H9 (cell line): Measurements from ENCODE around the gene DACT2. TPM values are rescaled to one million over a fixed set of nuclear protein-coding genes. Genes with fewer than 3 reads are reported as not detected.

Experiments
- DNase-seq: peaks from one replicate; pipeline ENCODE4 v3.0.0-alpha.2; 2017
- H2AFZ ChIP-seq: one replicate; pipeline ENCODE4 v1.6.1; 2013; ENCODE audit warnings: mild to moderate bottlenecking, low read length, control low read depth, moderate library complexity
- H2AK5ac ChIP-seq: 2 replicates; pipeline ENCODE4 v1.6.1; 2013; ENCODE audit warnings: low read length, control low read depth, mixed read lengths; ENCODE audit not compliant: insufficient read length
- H2BK120ac ChIP-seq: one replicate; pipeline ENCODE4 v1.6.1; 2013; ENCODE audit warnings: low read depth, mild to moderate bottlenecking, low read length, control low read depth, inconsistent platforms; ENCODE audit not compliant: poor library complexity, severe bottlenecking
- H2BK12ac ChIP-seq: 2 replicates; pipeline ENCODE4 v1.6.1; 2013; ENCODE audit warnings: low read length, control low read depth, mixed read lengths, low read depth; ENCODE audit not compliant: insufficient read length
- H2BK15ac ChIP-seq: 2 replicates; pipeline ENCODE4 v1.6.1; 2013; ENCODE audit warnings: low read depth, low read length, control low read depth
- H2BK20ac ChIP-seq: one replicate; pipeline ENCODE4 v1.6.1; 2013; ENCODE audit warnings: low read depth, mild to moderate bottlenecking, low read length, control low read depth, inconsistent platforms; ENCODE audit not compliant: poor library complexity, severe bottlenecking
- H2BK5ac ChIP-seq: 2 replicates; pipeline ENCODE4 v1.6.1; 2013; ENCODE audit warnings: low read length, control low read depth, mixed read lengths; ENCODE audit not compliant: insufficient read length
- H3K14ac ChIP-seq: 2 replicates; pipeline ENCODE4 v1.6.1; 2013; ENCODE audit warnings: low read length, control low read depth; ENCODE audit not compliant: insufficient read depth
- H3K18ac ChIP-seq: 2 replicates; pipeline ENCODE4 v1.6.1; 2013; ENCODE audit warnings: low read depth, mild to moderate bottlenecking, mixed read lengths, low read length, control low read depth; ENCODE audit not compliant: insufficient read length
- H3K23ac ChIP-seq: 2 replicates; pipeline ENCODE4 v1.6.1; 2013; ENCODE audit warnings: low read length, control low read depth, mixed read lengths, low read depth; ENCODE audit not compliant: insufficient read length
- H3K23me2 ChIP-seq: 2 replicates; pipeline ENCODE4 v1.6.1; 2013; ENCODE audit warnings: low read depth, mild to moderate bottlenecking, mixed read lengths, low read length, control low read depth; ENCODE audit not compliant: insufficient read length, poor library complexity, severe bottlenecking
- H3K27ac ChIP-seq: 2 replicates; pipeline ENCODE4 v1.5.1; 2013; ENCODE audit warnings: low read length, control low read depth, mixed read lengths, low read depth; ENCODE audit not compliant: insufficient read length
- H3K27me3 ChIP-seq: 2 replicates; pipeline ENCODE4 v1.6.1; 2013; ENCODE audit warnings: low read length, control low read depth, inconsistent platforms; ENCODE audit not compliant: insufficient read depth
- H3K4ac ChIP-seq: 2 replicates; pipeline ENCODE4 v1.6.1; 2013; ENCODE audit warnings: low read depth, mild to moderate bottlenecking, control low read depth, inconsistent platforms, low read length, moderate library complexity
- H3K4me1 ChIP-seq: 2 replicates; pipeline ENCODE4 v1.6.1; 2013; ENCODE audit warnings: low read length, control low read depth, inconsistent platforms; ENCODE audit not compliant: insufficient read depth
- H3K4me2 ChIP-seq: 2 replicates; pipeline ENCODE4 v1.6.1; 2013; ENCODE audit warnings: low read length, control low read depth, mixed read lengths; ENCODE audit not compliant: insufficient read length, insufficient read depth
- H3K56ac ChIP-seq: 2 replicates; pipeline ENCODE4 v1.6.1; 2013; ENCODE audit warnings: low read depth, mild to moderate bottlenecking, mixed read lengths, low read length, control low read depth; ENCODE audit not compliant: insufficient read length
- H3K79me1 ChIP-seq: 2 replicates; pipeline ENCODE4 v1.6.1; 2013; ENCODE audit warnings: low read depth, mild to moderate bottlenecking, moderate library complexity, low read length, control low read depth, inconsistent platforms; ENCODE audit not compliant: insufficient read depth, poor library complexity, severe bottlenecking
- H3K79me2 ChIP-seq: 2 replicates; pipeline ENCODE4 v1.6.1; 2013; ENCODE audit warnings: low read length, control low read depth, inconsistent platforms; ENCODE audit not compliant: insufficient read depth
- H3K9ac ChIP-seq: 2 replicates; pipeline ENCODE4 v1.6.1; 2013; ENCODE audit warnings: low read length, control low read depth, mixed read lengths; ENCODE audit not compliant: insufficient read length; ENCODE audit errors: extremely low read depth
- H3K9me3 ChIP-seq: one replicate; pipeline ENCODE4 v1.6.1; 2013; ENCODE audit warnings: low read depth, low read length, inconsistent platforms; ENCODE audit not compliant: control insufficient read depth
- H3T11ph ChIP-seq: one replicate; pipeline ENCODE4 v1.6.1; 2013; ENCODE audit warnings: mild to moderate bottlenecking, low read length, control low read depth, inconsistent platforms
- H4K20me1 ChIP-seq: one replicate; pipeline ENCODE4 v1.6.1; 2013; ENCODE audit not compliant: control insufficient read depth, insufficient read length, insufficient read depth
- H4K5ac ChIP-seq: 2 replicates; pipeline ENCODE4 v1.6.1; 2013; ENCODE audit warnings: low read depth, mild to moderate bottlenecking, mixed read lengths, low read length, control low read depth; ENCODE audit not compliant: insufficient read length
- H4K8ac ChIP-seq: replicated peaks from 2 replicates; pipeline ENCODE4 v1.6.1; 2013; ENCODE audit warnings: low read length, control low read depth, mixed read lengths, low read depth; ENCODE audit not compliant: insufficient read length
- H4K91ac ChIP-seq: 2 replicates; pipeline ENCODE4 v1.6.1; 2013; ENCODE audit warnings: low read depth, mild to moderate bottlenecking, moderate library complexity, mixed read lengths, low read length, control low read depth; ENCODE audit not compliant: insufficient read length
- H3K27ac Mint-ChIP-seq, 3 experiments: 2 replicates in 2 of 3; 3 replicates in 1 of 3; pipeline ENCODE4 v1.8.0; 2020 to 2021; ENCODE audit warnings: mixed read lengths in 3 of 3, mild to moderate bottlenecking in 1 of 3, moderate library complexity in 1 of 3
- H3K27me3 Mint-ChIP-seq: 2 replicates; pipeline ENCODE4 v1.8.0; 2021; ENCODE audit warnings: low read depth, mild to moderate bottlenecking, moderate library complexity, mixed read lengths
- H3K36me3 Mint-ChIP-seq, 3 experiments: 2 replicates in 2 of 3; 3 replicates in 1 of 3; pipeline ENCODE4 v1.8.0; 2020 to 2021; ENCODE audit warnings: low read depth in 3 of 3, mixed read lengths in 3 of 3; ENCODE audit not compliant: insufficient read depth in 1 of 3
- H3K4me1 Mint-ChIP-seq, 2 experiments: 2 replicates each; pipeline ENCODE4 v1.8.0; 2020; ENCODE audit warnings: mixed read lengths in 2 of 2
- H3K4me3 Mint-ChIP-seq, 2 experiments: 2 replicates in 1 of 2; 3 replicates in 1 of 2; pipeline ENCODE4 v1.8.0; 2020 to 2021; ENCODE audit warnings: mild to moderate bottlenecking in 2 of 2, mixed read lengths in 2 of 2, moderate library complexity in 1 of 2
- H3K9me3 Mint-ChIP-seq, 2 experiments: 2 replicates in 1 of 2; 3 replicates in 1 of 2; pipeline ENCODE4 v1.8.0; 2020; ENCODE audit warnings: mild to moderate bottlenecking in 2 of 2, mixed read lengths in 2 of 2, moderate library complexity in 1 of 2
- CTCF ChIP-seq: fragments of 200-600 bp; sonication (generic); conservative IDR thresholded peaks from 3 replicates; pipeline ENCODE4 v1.8.0; 2021; ENCODE audit warnings: antibody characterized with exemption, mild to moderate bottlenecking
- WGBS: extraction: QIAGEN DNeasy Blood & Tissue Kit; methylation state at CpG from one replicate; pipeline ENCODE4 v1.1.7; 2013; ENCODE audit warnings: missing lambda C conversion rate, low lambda C conversion rate, mixed read lengths; ENCODE audit not compliant: insufficient read length; ENCODE audit errors: extremely low coverage; 5-methylcytosine and 5-hydroxymethylcytosine counted together
- total RNA-seq: library from RNA; stranded (reverse); gene quantifications from 2 replicates; pipeline ENCODE4 v1.2.1, GENCODE V29; 2021

The DACT2 gene
- total RNA-seq, 1 experiment from 2014 or later, result 1.8 TPM

- Histone ChIP-seq H2BK120ac (no peak overlapping the region), H2AK5ac (no peak overlapping the region), H3K9me3 (no peaks in the 10 kb centered on the region), H4K5ac (no peak overlapping the region), H4K20me1 (no peaks in the 10 kb centered on the region), H2AFZ (no peak overlapping the region), H3K27ac (no peak overlapping the region), H3K79me2 (no peaks in the 10 kb centered on the region), H3K56ac (no peak overlapping the region), H3K14ac (no peak overlapping the region), H2BK20ac (no peak overlapping the region), H3K4me1 (no peaks in the 10 kb centered on the region), H3K4ac (no peak overlapping the region), H3K23ac (no peak overlapping the region), H3K18ac (no peak overlapping the region), H3K9ac (no peak overlapping the region), H2BK12ac (no peak overlapping the region), H3T11ph (no peak overlapping the region), H3K79me1 (no peaks in the 10 kb centered on the region), H2BK15ac (no peak overlapping the region), H3K23me2 (no peaks in the 10 kb centered on the region), H3K27me3 (no peaks in the 10 kb centered on the region), H4K91ac (no peak overlapping the region), H3K4me2 (no peak overlapping the region), H2BK5ac (no peak overlapping the region), H4K8ac (no peak overlapping the region)
- DNase-seq, result no peak
- Mint-ChIP-seq H3K9me3 (peaks cover 29% of the 10 kb centered on the region in 2 experiments), H3K27ac (no peak overlapping the region), H3K4me3 (no peak overlapping the region), H3K27me3 (no peaks in the 10 kb centered on the region; the same call in 1 of the 2 replicates), H3K36me3 (peaks cover 0 to 28% (median 6%) of the 10 kb centered on the region in 3 experiments; a peak in 5 of 7 replicates), H3K4me1 (peaks cover 4 to 8% of the 10 kb centered on the region in 2 experiments)
- TF ChIP-seq CTCF, result no peak
- WGBS, result no CpG with 5 or more reads among the region's 9 CpGs
Measured at GRCh38 chr6:168361766-168362165, 42.2 kb upstream of the DACT2 start.
